RWPE2 (cell line): Measurements from ENCODE around the gene MKRN1.
"Not testable (repeated sequence)": the region's sequence is repeated elsewhere in the genome, so short reads cannot be mapped to it uniquely, and the experiment has no call there.

Experiments used
- ATAC-seq: fragments of 200-7000 bp; cut with Tn5 transposase; 3 replicates; pipeline ENCODE4 v1.9.1; 2021; ENCODE audit warnings: low read depth
- DNase-seq: peaks from one replicate; pipeline ENCODE4 v3.0.0-alpha.2; 2020; ENCODE audit warnings: low spot score
- H3K27ac ChIP-seq: fragments of 450-650 bp; 2 replicates; pipeline ENCODE4 v1.5.1; 2017; ENCODE audit warnings: mild to moderate bottlenecking; ENCODE audit not compliant: poor library complexity, severe bottlenecking
- H3K27me3 ChIP-seq: fragments of 250-450 bp; sonication (Bioruptor Pico); 2 replicates; pipeline ENCODE4 v1.5.1; 2021; ENCODE audit warnings: mild to moderate bottlenecking, moderate library complexity; ENCODE audit not compliant: insufficient read depth, poor library complexity, severe bottlenecking
- H3K36me3 ChIP-seq: fragments of 250-450 bp; sonication (Bioruptor Pico); 2 replicates; pipeline ENCODE4 v1.5.1; 2020; ENCODE audit warnings: low read depth, mild to moderate bottlenecking, moderate library complexity
- H3K4me1 ChIP-seq: fragments of 250-450 bp; sonication (Bioruptor Pico); 2 replicates; pipeline ENCODE4 v1.5.1; 2021; ENCODE audit warnings: mild to moderate bottlenecking, moderate library complexity; ENCODE audit not compliant: insufficient read depth, poor library complexity, severe bottlenecking
- H3K4me3 ChIP-seq: fragments of 250-450 bp; sonication (Bioruptor Pico); 2 replicates; pipeline ENCODE4 v1.5.1; 2021; ENCODE audit warnings: mild to moderate bottlenecking, moderate library complexity; ENCODE audit not compliant: severe bottlenecking
- H3K9me3 ChIP-seq: fragments of 250-450 bp; sonication (Bioruptor Pico); 2 replicates; pipeline ENCODE4 v1.5.1; 2021; ENCODE audit warnings: mild to moderate bottlenecking, moderate library complexity; ENCODE audit not compliant: severe bottlenecking
- TF ChIP-seq, protein P1 (sequence below): fragments of 450-650 bp; IDR thresholded peaks from one replicate; pipeline ENCODE4 v1.5.1; 2017; ENCODE audit warnings: mild to moderate bottlenecking, moderate library complexity; ENCODE audit not compliant: poor library complexity, severe bottlenecking

The MKRN1 gene

GRCh38 chr7:140512317-140513000 lies 33.2 kb upstream of the MKRN1 start:
- Histone ChIP-seq H3K27me3 (no peaks in the 10 kb centered on the region), H3K27ac (no peak overlapping the region), H3K9me3 (no peaks in the 10 kb centered on the region), H3K4me1 (no peaks in the 10 kb centered on the region), H3K4me3 (no peak overlapping the region), H3K36me3 (no peaks in the 10 kb centered on the region)
- peak; percentile 89 for ATAC-seq
- TF ChIP-seq, protein P1, sequence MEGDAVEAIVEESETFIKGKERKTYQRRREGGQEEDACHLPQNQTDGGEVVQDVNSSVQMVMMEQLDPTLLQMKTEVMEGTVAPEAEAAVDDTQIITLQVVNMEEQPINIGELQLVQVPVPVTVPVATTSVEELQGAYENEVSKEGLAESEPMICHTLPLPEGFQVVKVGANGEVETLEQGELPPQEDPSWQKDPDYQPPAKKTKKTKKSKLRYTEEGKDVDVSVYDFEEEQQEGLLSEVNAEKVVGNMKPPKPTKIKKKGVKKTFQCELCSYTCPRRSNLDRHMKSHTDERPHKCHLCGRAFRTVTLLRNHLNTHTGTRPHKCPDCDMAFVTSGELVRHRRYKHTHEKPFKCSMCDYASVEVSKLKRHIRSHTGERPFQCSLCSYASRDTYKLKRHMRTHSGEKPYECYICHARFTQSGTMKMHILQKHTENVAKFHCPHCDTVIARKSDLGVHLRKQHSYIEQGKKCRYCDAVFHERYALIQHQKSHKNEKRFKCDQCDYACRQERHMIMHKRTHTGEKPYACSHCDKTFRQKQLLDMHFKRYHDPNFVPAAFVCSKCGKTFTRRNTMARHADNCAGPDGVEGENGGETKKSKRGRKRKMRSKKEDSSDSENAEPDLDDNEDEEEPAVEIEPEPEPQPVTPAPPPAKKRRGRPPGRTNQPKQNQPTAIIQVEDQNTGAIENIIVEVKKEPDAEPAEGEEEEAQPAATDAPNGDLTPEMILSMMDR: no peak
- no peak for DNase-seq

DNA sequence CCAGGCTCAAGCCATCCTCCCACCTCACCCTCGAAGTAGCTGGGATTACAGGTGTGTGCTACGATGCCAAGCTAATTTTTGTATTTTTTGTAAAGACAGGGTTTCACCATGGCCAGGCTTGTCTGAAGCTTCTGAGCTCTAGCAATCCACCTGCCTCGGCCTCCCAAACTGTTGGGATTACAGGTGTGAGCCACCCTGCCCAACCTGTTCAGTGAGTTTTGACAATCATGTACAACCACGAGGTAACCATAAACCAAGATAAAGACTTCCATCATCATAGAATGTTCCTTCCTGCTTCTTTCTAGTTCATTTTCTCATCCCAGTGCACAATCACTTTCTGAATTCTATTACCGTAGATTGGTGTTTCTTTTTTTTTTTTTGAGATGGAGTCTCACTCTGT lies 30.5 kb upstream of the MKRN1 start:
- Histone ChIP-seq H3K4me1 (no peaks in the 10 kb centered on the region), H3K27ac (no peak overlapping the region), H3K27me3 (no peaks in the 10 kb centered on the region), H3K4me3 (no peak overlapping the region), H3K9me3 (no peaks in the 10 kb centered on the region), H3K36me3 (no peaks in the 10 kb centered on the region)
- no peak for DNase-seq
- TF ChIP-seq, protein P1: no peak
- no peak for ATAC-seq

- not testable (repeated sequence) for H3K4me1 ChIP-seq, DNase-seq, H3K36me3 ChIP-seq, H3K4me3 ChIP-seq, H3K27ac ChIP-seq, ATAC-seq, H3K9me3 ChIP-seq, H3K27me3 ChIP-seq
Observed at GRCh38 chr7:140507556-140507955, 28.3 kb upstream of the MKRN1 start.

GRCh38 chr7:140506788-140507464 lies 27.6 kb upstream of the MKRN1 start:
- peak; percentile 88 for ATAC-seq
- Histone ChIP-seq H3K27ac (no peak overlapping the region), H3K27me3 (no peaks in the 10 kb centered on the region), H3K36me3 (no peaks in the 10 kb centered on the region), H3K4me1 (no peaks in the 10 kb centered on the region), H3K9me3 (no peaks in the 10 kb centered on the region), H3K4me3 (no peak overlapping the region)
- TF ChIP-seq, protein P1: no peak
- no peak for DNase-seq

GRCh38 chr7:140501966-140502365 lies 22.7 kb upstream of the MKRN1 start:
- DNase-seq: no peak
- Histone ChIP-seq H3K27ac (no peak overlapping the region), H3K9me3 (no peaks in the 10 kb centered on the region), H3K4me1 (no peaks in the 10 kb centered on the region), H3K4me3 (no peak overlapping the region), H3K36me3 (no peaks in the 10 kb centered on the region), H3K27me3 (no peaks in the 10 kb centered on the region)
- ATAC-seq: no peak
- TF ChIP-seq, protein P1: no peak

- H3K36me3 ChIP-seq, H3K27me3 ChIP-seq, DNase-seq, ATAC-seq, H3K4me3 ChIP-seq, H3K9me3 ChIP-seq, H3K4me1 ChIP-seq, H3K27ac ChIP-seq: not testable (repeated sequence)
Observed at GRCh38 chr7:140497807-140498206, 18.5 kb upstream of the MKRN1 start.
